ENCODE results near the gene DPYD.

DPYD gene

GRCh38 chr1:97414682-97415312, 506.0 kb downstream of the DPYD start:
- DNase-seq = no peak

DNA sequence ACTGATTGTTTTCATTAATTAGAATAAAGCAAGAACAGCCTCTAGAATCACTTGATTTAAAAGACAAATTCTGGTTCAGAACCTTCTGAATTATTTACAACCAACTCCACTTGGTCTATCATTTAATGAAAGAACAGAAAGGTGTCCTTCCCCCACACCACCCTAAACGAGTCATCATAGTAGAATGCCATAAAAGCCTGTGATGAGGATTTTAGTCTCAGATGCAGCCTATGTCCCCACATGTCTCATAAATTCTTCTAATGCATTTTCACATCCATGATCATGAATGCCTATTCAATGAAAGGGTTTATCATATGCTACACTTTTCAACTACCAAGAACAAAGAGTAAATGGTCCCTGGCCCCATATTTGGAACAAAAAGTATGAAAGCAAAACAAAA, 508.1 kb downstream of the DPYD start:
- DNase-seq = no peak

DNA sequence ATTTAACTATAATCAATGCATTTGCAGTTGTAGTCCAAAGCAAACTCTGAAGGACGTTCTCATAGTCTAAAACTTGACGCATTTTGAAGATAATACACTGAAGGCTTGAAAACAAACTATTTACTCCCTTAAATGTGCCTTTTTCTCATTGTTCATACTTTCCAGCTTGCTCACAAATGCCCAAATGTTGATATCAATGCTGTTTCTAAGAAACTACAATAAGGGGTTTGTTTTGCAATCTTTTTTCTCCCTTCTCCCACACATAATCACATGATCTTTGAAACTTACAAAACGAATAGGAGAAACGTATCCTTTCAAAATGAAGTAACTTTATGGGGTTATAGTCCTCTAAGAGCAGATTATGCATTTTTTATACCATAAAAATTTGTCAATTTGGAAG, 508.7 kb downstream of the DPYD start:
- no peak for DNase-seq

DNA sequence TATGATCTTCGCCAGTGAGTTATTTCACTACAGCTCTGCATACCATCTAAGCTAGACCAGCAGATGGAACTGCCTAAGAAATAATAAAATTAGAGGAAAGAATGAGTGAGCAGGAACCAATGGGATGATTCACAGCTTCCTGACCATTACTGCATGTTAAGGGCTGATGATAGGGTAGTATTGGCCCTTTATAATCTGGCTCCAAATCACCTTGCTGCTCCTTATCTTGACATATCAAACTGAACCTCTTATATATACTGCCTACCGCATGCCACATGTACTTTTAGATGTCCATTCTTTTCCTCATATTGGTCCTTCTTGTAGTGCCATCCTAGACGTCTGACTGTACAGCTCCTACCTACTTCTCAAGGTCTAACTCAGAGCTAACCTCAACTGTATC, 524.4 kb downstream of the DPYD start:
- no peak for DNase-seq

- no peak for DNase-seq
Observed at GRCh38 chr1:97392701-97393100, 528.1 kb downstream of the DPYD start.

GRCh38 chr1:97385536-97386277, 535.1 kb downstream of the DPYD start:
- no peak for DNase-seq

- no peak for DNase-seq
Observed at GRCh38 chr1:97384294-97384968, 536.4 kb downstream of the DPYD start.

DNA sequence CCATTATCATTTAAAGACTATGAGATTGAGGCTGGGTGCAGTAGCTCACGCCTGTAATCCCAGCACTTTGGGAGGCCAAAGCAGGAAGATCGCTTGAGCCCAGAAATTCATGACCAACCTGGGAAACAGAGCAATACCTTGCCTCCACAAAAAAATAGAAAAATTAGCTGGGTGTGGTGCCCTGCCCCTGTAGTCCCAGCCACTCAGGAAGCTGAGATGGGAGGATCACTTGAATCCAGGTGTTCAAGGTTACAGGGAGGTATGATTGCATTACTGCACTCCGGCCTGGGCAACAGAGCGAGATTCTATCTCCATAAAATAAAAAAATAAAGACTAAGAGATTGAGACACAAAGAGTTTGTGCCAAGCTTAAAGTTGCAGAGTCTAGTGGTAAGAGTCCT, 537.0 kb downstream of the DPYD start:
- no peak for DNase-seq

GRCh38 chr1:97382206-97382605, 538.6 kb downstream of the DPYD start:
- DNase-seq = no peak

DNA sequence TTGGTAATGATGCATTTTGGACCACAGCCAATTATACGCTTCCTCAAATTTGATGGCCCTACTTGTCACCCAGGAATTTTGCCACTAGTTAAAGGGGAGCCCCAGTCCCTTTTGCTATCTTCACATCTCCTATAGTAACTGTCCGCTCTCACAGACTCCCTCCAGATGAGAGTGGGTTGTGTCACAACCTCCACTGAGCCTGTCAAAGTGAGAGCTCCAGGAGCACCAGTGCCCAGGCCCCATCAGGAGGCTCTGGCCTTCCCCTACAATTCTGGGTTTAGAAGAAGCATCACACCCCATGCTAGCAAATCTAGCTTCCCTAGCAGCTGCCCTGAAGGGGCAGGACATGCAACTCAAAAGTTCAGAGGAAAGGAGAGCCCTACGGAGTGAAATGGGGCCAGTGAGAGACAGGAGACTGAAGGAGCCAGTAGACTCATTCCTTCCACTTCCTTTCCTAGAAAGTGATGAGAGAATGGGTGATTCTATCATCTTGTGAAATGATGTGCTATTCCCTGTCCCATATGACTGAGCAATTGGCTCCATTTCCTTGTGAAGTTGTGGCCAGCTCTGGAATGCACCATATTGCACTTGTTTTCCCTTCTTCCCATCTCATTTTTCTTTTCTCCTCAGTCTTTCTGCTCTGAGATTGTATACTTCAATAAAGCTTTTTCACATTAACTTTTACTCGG, 541.3 kb downstream of the DPYD start:
- DNase-seq = no peak

GRCh38 chr1:97378596-97378995, 542.2 kb downstream of the DPYD start:
- no peak for DNase-seq

DNA sequence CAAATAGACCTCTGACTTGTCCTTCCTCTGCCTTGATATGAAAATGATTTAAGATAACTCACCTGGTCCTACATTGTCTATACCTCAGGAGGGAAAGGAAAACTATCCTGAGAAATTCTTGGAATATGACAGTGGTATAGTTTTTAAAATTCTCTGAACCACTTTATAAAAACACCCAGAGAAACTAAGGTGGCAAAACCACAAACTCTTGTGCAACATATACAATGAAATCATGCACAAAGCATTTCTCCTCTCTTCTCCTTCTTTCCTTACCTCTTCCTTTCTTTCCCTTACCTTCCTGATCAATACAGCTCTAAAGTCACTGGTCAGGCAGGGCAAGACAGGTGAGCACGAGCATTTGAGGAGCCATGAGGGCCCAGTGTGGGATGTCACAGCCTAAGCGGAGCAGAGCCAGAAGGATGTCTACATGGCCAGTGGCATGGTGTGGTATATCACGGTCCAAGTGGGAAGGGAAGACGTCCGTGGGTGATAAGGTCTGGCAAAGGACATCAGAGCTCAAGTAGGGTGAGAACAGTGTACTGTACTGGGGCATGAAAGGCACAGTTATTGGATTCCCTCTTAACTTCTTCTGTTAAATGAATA, 543.3 kb downstream of the DPYD start:
- DNase-seq = no peak

DNA sequence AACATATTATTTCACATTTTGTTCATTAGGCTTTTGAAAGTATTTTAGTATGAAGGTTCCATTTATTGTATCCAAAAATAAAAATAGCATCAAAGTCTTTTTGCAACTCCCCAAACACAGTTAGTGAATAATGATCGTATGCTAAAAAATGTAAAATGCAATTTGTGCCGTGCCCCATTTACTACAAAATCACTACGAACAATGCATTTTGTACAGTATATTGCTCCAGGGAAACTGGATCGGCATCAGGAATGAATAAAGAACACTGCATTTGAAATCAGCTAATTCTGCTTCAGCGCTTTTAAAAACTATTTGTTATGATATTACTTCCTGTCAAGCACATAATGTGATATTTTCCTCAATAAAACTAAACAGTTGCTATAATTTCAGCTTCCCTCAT, 547.8 kb downstream of the DPYD start:
- no peak for DNase-seq

GRCh38 chr1:97372531-97372930, 548.3 kb downstream of the DPYD start:
- DNase-seq = no peak

DNA sequence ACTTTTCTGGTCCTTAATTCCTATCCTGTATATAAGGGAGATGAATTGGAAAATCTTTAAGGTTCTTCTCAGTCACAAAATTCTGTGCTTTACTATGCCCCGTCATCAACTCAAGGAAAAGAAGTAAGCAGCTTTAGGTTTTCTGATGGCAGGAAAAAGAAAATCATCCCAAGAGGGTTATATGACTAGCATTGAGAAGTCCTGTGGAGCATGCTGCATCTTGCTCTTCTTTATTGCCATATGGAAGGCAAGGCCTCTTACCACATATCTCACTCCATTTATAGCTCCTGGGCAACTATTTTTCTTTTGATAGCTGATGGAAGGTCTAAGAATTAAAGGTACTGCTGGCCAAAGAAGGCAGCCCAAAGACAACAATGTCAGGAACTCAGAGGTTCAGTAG, 552.5 kb downstream of the DPYD start:
- no peak for DNase-seq

- DNase-seq = no peak
Observed at GRCh38 chr1:97366984-97367383, 553.9 kb downstream of the DPYD start.

- DNase-seq = no peak
Observed at GRCh38 chr1:97365026-97365425, 555.8 kb downstream of the DPYD start.

- no peak for DNase-seq
Observed at GRCh38 chr1:97364086-97364485, 556.7 kb downstream of the DPYD start.

GRCh38 chr1:97356309-97356708, 564.5 kb downstream of the DPYD start:
- no peak for DNase-seq

DNA sequence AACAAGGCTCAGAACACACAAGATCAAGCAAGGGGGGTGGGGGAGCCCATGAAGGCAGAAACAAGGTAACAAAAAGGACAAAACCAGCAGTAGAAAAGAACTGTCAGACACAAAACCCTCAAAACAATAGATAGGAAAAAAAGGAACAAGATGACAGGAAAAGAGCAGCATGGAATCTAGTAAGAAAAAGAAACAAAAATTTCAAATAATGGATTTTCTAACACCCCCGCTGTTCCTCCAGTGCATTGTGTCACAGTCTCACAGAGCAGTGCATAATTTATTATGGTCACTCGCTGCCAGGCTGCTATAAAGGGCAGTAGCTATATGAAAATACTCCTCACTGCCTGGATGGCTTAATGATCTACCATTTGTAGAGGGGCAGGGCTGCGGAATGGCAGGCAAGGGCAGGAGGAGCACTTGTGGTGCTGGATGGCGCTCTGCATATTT, 567.9 kb downstream of the DPYD start:
- DNase-seq = no peak

DNA sequence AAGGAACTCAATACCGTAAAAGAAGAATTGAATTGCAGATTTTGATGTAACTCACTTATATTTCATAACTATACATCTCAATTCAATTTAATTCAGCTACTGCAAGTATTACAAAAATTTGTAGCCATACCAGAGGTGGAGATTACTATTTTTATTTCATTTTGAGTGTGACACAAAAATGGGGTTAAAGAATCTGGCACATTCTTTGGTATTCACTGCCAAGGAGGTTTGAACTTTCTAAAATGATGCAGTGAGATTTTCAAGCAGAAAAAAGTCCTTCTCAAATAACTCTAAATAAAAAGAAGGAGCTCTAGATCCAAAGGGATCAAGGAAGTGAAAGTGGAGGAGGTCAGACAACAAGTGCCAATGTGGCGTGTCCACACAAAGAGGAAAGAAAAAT, 569.0 kb downstream of the DPYD start:
- DNase-seq = no peak

DNA sequence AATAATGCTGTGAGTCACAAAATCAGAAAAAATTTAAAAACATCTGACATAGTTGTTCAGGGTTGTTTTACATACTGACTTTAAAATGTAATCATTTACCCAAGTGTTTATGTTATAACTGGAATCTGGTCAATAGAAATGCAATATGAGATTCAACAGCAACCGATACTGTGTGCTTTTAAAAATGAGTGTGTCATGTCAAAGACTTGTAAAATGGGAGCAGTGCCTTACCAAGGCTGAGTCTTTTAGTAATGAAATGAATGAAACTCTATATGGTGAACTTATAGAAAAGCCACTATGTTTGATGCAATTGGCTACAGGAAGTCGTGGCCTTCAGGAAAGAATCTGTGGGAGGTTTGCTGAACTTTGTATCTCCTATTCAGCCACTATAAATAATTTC, 570.2 kb downstream of the DPYD start:
- DNase-seq = no peak

- DNase-seq = no peak
Observed at GRCh38 chr1:97350241-97350640, 570.6 kb downstream of the DPYD start.
